ENCODE results near the gene QRFP. TPM values are rescaled to one million over a fixed set of nuclear protein-coding genes. Genes with fewer than 3 reads are reported as not detected.

The QRFP gene
- total and polyA plus RNA-seq, 8 donors, result 0.16 to 0.70 (median 0.47) TPM; not detected in 1

GRCh38 chr9:130940027-130940549, 43.5 kb upstream of the QRFP start:
- Histone ChIP-seq H3K9me3 (no peaks in the 10 kb centered on the region), H3K27ac (no peak overlapping the region), H3K36me3 (no peaks in the 10 kb centered on the region), H3K4me1 (peaks cover 0 to 37% of the 10 kb centered on the region in 2 donors), H3K4me3 (peak overlapping the region in 1 of 2 donors; percentile 42), H3K27me3 (peaks cover 44 to 90% of the 10 kb centered on the region in 2 donors)
- TF ChIP-seq CTCF (IDR thresholded peaks at IDR 0.05), result no peak
- no peak for ATAC-seq
- no peak for DNase-seq
- intact Hi-C loops (cut with DNase I), result loop anchor here in 1 of 2 donors (10.0 kb wide), 2 partner anchors 75 to 235 kb away; no protein-coding TSS in a partner anchor

- DNase-seq, result peak in 1 of 4 donors; percentile 58
- no peak for TF ChIP-seq CTCF (IDR thresholded peaks at IDR 0.05)
- intact Hi-C loops (cut with DNase I), result loop anchor here in 1 of 2 donors (10.0 kb wide), 2 partner anchors 75 to 235 kb away; no protein-coding TSS in a partner anchor
- Histone ChIP-seq H3K4me3 (peak overlapping the region; percentile 37 to 42), H3K9me3 (no peaks in the 10 kb centered on the region), H3K36me3 (no peaks in the 10 kb centered on the region), H3K4me1 (peaks cover 0 to 37% of the 10 kb centered on the region in 2 donors), H3K27me3 (peaks cover 44 to 96% of the 10 kb centered on the region in 2 donors), H3K27ac (no peak overlapping the region)
- no peak for ATAC-seq
These were observed 42.9 kb upstream of the QRFP start for GRCh38 chr9:130939405-130940026.

DNA sequence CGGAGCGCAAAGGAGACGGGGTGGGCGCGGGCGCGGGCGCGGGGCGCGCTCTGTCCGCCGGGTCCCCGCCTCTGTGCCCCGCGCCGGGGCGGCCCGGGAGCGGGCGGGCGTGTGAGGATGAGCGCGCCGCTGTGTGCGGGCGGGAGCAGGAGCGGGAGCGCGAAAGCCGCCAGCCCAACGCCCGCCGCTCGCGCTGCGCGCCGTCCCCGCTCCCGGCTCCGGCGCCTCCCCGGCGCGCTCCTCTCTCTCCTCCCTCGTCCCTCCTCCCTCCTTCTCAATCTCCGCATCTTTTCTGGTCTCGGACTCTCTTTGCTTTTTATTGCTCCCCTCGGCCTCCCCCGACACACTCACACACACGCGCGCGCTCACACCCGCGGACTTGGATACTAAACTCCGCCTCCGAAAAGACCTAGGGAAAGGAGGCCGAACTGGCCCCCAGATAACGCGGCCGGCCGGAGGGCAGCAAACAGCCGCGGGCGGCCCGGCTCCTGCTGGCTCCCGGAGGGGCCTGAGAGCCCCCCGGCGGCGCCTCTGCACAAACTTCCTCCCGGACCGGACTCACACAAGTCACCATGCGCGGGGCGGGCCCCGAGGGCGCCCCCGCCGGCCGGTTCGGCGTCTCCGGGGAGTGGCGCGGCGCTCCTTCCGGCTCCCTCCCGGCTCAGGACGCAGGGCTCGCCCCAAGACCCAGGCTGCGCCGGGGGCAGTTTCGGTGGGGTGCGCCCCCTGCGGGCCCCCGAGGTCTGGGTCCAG, 42.2 kb upstream of the QRFP start, which contains the start of gene FIBCD1:
Gene FIBCD1, minus strand, starts transcription at position 596 of the 753 bp plus-strand sequence. CDS start 640 bp downstream, outside the sequence.
- Histone ChIP-seq H3K9me3 (no peaks in the 10 kb centered on the region), H3K4me1 (peaks cover 0 to 37% of the 10 kb centered on the region in 2 donors), H3K27ac (no peak within 1 kb of the TSS), H3K27me3 (peaks cover 44 to 100% of the 10 kb centered on the region in 2 donors), H3K4me3 (peak within 1 kb of the TSS; percentile 37 to 42), H3K36me3 (no peaks in the 10 kb centered on the region)
- intact Hi-C loops (cut with DNase I), result no loop called here
- no peak for DNase-seq
- no peak for TF ChIP-seq CTCF (IDR thresholded peaks at IDR 0.05)
- no peak for ATAC-seq

- no peak for TF ChIP-seq CTCF (IDR thresholded peaks at IDR 0.05)
- no peaks in the 10 kb centered on the region for H3K9me3 ChIP-seq
- peaks cover 44 to 100% of the 10 kb centered on the region in 2 donors for H3K27me3 ChIP-seq
- ATAC-seq (no peak), DNase-seq (no peak)
- peak overlapping the region; percentile 3 to 42 for H3K4me3 ChIP-seq
- no peaks in the 10 kb centered on the region for H3K36me3 ChIP-seq
- H3K4me1 ChIP-seq, result peaks cover 0 to 37% of the 10 kb centered on the region in 2 donors
- intact Hi-C loops (cut with DNase I), result no loop called here
- no peak overlapping the region for H3K27ac ChIP-seq
These were observed 41.6 kb upstream of the QRFP start for GRCh38 chr9:130938184-130938651.
